OCI-LY1 (cell line): ENCODE measurements around the gene SCN1B.

Source experiments
- EZH2 ChIP-seq: fragments of 200-600 bp; sonication (generic), shearing (Covaris generic); IDR thresholded peaks from 2 replicates; pipeline ENCODE4 v1.8.0; 2017; ENCODE audit warnings: borderline replicate concordance, mixed run types, mild to moderate bottlenecking, antibody characterized with exemption, low read length, moderate library complexity, mixed read lengths
- TF ChIP-seq, protein P1 (sequence below): fragments of 200-600 bp; sonication (generic), shearing (Covaris generic); IDR thresholded peaks from 2 replicates; pipeline ENCODE4 v1.5.1; 2017; ENCODE audit warnings: mild to moderate bottlenecking, antibody characterized with exemption, low read length, moderate library complexity, mixed read lengths

- TF ChIP-seq, protein P1, sequence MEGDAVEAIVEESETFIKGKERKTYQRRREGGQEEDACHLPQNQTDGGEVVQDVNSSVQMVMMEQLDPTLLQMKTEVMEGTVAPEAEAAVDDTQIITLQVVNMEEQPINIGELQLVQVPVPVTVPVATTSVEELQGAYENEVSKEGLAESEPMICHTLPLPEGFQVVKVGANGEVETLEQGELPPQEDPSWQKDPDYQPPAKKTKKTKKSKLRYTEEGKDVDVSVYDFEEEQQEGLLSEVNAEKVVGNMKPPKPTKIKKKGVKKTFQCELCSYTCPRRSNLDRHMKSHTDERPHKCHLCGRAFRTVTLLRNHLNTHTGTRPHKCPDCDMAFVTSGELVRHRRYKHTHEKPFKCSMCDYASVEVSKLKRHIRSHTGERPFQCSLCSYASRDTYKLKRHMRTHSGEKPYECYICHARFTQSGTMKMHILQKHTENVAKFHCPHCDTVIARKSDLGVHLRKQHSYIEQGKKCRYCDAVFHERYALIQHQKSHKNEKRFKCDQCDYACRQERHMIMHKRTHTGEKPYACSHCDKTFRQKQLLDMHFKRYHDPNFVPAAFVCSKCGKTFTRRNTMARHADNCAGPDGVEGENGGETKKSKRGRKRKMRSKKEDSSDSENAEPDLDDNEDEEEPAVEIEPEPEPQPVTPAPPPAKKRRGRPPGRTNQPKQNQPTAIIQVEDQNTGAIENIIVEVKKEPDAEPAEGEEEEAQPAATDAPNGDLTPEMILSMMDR: no peak
- TF ChIP-seq EZH2: no peak
These were observed 28.1 kb downstream of the SCN1B start for GRCh38 chr19:35058370-35058769.
